GM18511 (cell line): ENCODE measurements around the gene TMPRSS7.
A peak's percentile ranks its signal among the peaks of the same experiment; 100 is the strongest.

Experiments used
- ATAC-seq: cut with Tn5 transposase; IDR thresholded peaks from one replicate; pipeline ENCODE4 v1.9.1; 2021; ENCODE audit warnings: mild to moderate bottlenecking, moderate library complexity; ENCODE audit not compliant: unreplicated experiment

Gene TMPRSS7

GRCh38 chr3:112124907-112125607, 90.5 kb downstream of the TMPRSS7 start:
- no peak for ATAC-seq

GRCh38 chr3:112126511-112126911, 92.0 kb downstream of the TMPRSS7 start:
- no peak for ATAC-seq

GRCh38 chr3:112127522-112128494, 93.3 kb downstream of the TMPRSS7 start:
- peak; percentile 22 for ATAC-seq

GRCh38 chr3:112128843-112129727, 94.5 kb downstream of the TMPRSS7 start:
- ATAC-seq, result peak; percentile 51

- ATAC-seq, result no peak
Measured at GRCh38 chr3:112129925-112130637, 95.5 kb downstream of the TMPRSS7 start.

- no peak for ATAC-seq
Measured at GRCh38 chr3:112130638-112130993, 96.1 kb downstream of the TMPRSS7 start.
